ENCODE results near the gene CCDC85A.

Gene CCDC85A

DNA sequence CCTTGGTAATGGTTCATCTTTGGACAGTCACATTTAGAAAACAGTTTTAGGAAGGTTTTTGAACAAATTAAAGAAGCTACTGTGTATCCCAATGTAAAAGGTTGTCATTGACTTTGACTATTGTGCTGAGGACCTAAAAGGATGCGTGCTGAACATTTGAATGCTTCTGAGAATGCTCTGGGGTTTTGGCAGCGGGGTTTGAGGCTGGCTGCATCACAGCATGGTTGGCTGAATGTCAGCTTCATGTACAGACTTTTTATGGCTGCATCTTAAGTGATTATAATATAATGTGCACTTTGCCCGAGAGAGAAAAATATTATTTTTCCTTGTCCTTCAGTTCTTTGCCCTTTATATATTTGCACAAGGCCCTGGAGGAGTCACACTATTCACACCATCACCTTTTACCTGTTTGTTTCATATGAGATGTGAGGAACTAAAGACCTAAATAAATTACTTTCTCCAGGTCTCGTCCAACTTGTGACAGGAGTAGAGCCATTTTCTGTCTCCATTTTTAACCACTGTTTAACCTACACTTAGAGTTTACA, 125.9 kb downstream of the CCDC85A start:
- DNase-seq (ENCODE audit: low read depth): no peak

DNA sequence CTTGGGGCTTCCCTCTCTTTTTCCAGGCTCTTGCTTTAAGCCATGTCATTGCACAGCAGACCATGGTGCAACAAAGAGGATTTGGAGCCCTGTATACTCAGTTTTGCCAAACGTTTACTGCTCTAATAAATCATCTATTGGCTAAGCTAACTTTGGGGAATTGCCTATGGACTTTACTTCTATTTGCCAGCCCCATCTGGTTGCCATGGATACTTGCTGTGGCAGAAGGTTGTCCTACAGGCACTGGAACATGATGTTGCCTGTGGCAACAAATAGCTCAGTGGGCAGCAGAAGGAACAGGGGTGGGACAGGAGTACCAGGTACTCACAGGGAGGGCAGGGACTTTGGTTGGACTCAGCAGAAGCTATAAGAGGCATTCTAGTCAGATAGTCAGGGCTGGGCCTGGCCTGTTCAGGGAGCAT, 129.7 kb downstream of the CCDC85A start:
- no peak for DNase-seq (ENCODE audit: low read depth)

DNA sequence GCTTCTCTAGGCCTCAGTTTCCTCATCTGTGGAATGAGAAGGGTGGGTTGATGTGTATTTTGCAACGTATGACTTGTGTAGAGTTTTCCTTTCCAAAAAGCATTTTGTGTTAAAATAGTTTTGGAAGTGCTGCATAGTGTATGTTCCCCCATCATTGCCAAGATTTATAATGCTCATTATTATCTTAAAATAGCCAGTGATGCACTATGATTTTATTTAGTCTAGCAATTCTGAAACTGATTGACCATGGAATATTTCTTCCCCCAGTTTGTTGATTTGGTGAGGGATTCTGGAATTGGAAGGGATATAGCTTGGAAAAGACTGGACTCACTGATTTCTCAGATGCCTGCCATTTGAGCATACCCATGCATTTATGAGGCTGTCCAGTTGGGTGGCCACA, 130.6 kb downstream of the CCDC85A start:
- DNase-seq (ENCODE audit: low read depth): no peak

DNA sequence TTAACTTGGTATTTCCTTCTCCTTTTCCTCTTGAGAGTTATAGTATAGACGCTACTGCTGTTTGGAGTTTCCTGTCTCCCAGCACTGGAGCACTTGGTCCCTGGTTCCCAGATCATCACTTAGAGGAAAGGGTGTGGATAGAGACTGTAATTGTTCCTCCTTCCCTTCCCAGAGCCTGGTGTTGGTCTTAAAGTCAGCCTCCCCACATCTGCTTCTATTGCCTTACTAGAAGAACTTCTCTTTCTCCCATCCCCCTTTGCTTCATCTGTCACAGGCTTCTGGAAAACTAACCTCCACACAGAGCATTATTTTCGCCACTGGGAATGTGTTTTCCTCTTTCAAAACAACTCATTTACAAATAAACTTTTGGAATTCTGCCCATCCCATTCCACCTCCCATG, 131.0 kb downstream of the CCDC85A start:
- no peak for DNase-seq (ENCODE audit: low read depth)

DNA sequence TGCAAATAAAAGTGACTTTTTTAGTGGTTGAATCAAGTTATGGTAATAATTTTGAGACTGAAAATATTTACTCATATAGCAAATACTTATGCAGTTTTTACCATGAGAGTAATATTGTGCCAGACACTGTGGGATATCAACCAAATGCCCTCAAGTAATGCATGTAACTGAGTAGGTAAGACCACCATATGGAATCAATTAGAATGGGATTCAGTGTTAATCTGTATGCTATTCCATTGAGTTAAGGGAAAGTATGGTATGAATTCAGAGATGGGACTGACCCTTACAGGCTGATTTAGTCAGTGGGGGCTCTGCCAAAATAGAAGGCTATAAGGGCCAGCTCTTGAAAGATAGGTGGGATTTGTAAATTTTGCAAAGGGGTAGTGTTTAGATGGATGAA, 131.6 kb downstream of the CCDC85A start:
- no peak for DNase-seq (ENCODE audit: low read depth)

DNA sequence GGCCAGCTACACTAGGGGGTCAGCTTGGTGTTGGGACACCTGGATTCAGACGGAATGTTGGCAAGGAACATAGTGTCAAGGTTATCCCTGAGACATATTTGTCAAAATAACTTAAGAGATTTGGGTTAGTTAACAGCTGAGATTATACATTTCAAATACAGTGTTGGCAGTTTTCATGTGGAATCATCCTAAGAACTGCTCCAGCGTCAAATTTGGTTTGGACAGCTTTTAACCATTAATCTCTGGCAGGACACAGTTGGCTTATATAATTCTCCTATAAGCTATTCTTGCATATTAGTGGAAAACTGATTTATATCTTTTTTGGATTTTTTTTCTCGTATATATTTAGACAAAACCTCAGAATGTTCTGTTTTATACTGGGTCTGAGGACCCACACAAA, 132.2 kb downstream of the CCDC85A start:
- no peak for DNase-seq (ENCODE audit: low read depth)

DNA sequence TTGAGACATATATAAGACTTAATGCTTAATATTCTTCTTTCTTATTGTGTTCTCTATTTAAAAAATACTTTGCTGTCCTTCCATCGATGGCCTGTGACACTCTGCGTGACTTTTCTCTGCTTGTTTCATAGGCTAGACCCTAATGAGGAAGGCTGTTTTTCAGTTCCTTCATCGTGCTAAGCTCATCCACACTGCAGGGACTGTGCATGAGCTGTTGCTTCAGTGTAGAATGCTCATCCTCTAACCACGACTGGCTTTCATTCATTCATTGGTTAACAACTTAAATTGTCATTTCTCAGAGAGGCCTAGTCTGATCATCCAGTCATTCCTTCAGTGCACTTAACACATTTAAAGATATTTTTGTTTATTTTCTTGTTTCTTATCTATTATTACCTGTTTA, 134.4 kb downstream of the CCDC85A start:
- no peak for DNase-seq (ENCODE audit: low read depth)

DNA sequence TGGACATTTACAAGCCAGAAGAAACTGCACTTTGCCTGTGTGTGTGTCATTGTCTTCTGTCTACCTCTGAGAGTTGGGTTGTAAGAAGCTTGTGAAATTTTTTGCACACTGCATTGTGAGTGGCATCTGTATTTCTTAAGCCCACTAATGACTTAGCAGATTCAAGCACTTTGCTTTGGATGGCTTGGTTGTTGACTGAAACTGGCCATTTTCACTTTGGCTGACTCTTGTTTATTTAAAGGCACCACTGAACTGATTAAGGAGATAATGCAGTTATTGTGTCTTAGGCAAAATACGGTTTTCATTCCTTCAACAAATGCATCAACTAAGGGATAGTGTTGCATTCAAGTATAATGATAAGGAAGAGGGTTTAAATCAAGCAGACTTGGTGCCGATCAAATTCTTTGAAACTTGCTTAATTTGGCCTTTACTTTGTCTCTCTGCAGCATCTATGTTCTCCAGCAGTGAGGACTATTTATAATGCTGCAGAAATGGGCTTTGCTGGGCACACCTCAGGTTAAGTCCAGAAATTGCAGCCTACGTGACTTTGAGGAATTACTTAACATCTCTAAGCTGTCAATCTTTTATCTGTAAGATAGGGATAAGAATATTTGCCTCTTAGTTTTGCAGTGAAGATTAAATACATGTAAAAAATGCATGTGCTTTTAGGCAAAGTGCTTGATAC, 142.0 kb downstream of the CCDC85A start:
- no peak for DNase-seq (ENCODE audit: low read depth)

DNA sequence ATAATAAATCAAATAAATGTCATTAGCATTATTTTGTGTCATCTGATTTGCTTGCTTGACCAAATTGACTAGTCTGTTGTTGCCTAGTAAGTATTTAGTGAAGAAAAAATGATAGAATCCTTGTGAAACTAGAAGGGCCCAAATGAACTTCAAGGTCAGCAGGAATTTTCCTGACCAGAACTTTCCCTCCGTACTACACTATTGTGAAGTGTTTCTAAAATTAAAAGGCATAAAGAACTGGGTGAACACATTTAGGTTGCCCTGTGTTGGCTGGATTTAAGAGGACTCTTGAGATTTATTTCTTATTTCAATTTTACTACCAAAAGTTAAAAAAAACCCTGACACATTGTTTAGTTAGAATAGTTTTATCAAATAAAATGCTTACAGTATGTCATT, 142.6 kb downstream of the CCDC85A start:
- no peak for DNase-seq (ENCODE audit: low read depth)

DNA sequence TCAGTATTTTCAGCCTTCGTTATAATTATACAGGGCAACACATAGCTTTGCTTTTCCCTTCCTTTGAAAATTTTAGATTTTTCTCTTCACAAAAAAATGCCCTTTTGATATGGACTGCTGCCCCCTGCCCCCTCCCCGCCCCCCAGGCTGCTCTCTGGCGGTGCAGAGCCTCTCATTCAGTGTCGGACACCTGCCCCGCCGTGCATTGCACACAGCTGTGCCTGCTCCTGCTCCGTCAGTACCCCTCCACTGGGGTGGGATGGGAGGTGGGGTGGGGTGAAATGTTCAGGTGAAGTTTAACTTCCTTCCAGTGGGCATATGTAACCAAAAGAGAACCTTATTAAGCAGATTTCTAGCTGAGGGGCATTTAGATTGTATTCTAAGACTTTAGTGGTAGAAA, 148.0 kb downstream of the CCDC85A start:
- no peak for DNase-seq (ENCODE audit: low read depth)

DNA sequence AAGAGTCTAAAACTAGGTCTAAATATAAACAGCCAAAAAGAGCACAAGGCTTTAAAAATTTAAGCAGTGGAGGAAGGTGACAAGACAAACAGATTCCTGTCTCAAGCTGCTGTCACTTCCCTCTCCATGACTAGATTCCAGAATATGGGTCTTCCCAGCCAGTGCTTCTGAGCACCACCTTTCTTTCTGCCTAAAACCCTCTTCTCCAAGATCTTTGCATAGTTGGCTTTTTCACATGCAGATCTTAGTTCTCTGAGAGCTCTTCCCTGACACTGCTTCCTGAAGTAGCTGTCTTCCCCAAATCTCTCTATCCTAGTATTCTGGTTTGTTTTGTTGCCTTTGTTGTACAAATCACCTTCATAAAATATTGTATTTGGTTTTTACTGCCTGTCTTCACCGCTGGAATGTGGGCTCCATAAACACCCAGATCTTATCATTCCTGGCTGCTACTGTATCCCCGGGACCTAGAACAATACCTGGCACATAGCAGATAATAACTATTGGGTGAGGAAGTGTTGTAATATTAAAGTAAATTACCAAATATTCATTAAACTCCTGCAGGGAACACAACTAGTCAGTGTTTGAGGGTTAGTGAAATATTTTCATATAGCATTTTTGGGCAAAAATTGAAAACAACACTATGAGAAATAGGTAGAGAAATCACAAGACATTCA, 150.2 kb downstream of the CCDC85A start:
- DNase-seq (ENCODE audit: low read depth): no peak

DNA sequence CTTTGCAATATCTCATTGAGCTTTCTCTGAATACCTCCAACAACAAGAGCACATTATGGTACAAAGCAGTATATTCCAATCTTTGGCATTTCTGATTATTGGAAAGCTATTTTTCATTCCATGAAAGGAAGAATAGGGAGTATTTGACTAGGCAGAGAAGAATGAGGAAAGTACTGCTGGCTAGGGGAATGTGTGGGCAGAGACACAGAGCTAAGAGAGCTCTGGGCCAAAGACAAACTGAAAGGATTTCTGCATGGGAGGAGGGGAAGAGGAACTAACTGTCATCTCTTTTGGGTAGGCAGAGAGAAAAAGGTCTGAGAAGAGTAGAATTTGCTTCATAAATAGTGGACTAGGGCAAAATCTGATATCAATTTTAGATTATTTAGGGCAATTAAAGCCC, 150.8 kb downstream of the CCDC85A start:
- no peak for DNase-seq (ENCODE audit: low read depth)

DNA sequence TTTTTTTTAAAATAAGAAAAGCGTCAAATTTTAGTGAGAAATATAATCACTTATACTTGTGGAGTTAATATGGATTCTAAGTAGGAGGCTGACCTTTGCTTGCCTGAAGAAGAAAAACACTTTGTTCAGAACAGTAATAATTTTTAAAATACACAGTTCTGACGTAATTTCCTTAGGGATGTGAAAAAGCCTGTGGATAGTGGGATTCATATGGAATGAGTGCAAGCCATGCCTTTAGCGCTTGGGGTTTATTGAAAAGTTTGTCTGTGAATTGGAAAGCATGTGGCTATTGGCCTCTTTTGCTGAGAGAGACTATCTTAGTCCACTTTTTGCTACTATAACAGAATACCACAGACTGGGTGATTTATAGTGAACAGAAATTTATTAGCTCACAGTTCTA, 151.3 kb downstream of the CCDC85A start:
- no peak for DNase-seq (ENCODE audit: low read depth)

DNA sequence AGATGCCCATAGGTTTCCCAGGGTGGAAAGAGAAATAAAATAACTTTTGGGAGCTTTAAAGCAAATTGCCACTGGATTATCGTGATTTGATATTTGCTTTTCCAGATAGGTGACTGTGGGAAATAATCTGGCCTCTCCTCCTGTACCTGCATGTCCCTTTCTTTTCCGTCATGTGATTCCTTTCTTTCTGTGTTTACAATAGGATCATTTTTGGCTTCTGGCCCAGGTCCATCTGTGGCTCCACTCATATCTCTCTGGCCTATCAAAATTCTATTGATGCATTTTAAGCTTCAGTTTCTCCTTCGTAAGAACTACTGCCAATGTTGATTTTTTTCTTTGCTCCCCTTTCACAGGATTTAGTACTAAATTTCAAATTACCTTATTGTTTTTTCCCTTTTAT, 153.6 kb downstream of the CCDC85A start:
- no peak for DNase-seq (ENCODE audit: low read depth)

DNA sequence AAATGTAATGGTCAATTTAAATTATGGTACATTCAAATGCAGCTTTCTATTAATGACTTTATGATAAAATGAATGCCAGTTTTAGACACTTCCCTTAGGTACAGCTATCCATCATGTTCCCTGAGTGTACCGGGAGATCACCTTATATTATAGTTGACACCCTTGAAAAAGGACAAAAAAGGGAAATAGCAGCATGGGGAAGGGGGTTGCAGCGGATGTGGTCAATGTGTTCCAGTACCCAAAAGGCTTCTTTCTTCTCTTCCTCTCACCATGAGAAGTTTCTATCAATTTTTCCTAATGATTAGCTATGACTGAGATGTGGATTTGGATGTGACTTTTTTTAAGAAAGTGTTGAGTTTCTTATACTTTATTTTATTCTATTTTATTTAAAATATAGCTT, 154.4 kb downstream of the CCDC85A start:
- DNase-seq (ENCODE audit: low read depth): no peak

DNA sequence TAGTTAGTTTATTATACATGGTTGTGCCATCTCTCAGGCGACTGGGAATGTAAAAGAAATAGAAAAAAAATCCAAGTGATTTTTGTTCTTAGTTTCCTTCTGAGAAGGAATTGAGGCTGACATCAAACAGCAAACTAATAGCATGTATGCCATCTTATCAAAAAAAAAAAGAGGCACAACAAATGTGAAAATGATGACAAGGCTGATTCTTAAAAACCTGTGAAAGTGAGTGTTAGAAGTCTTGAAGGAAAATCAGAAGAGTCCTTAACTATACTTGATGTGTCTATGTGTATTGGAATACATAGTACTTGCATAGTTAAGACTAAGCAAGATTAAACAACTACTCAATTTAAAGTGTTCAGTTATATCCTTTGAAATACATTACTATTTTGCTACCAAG, 161.0 kb downstream of the CCDC85A start:
- DNase-seq (ENCODE audit: low read depth): no peak

DNA sequence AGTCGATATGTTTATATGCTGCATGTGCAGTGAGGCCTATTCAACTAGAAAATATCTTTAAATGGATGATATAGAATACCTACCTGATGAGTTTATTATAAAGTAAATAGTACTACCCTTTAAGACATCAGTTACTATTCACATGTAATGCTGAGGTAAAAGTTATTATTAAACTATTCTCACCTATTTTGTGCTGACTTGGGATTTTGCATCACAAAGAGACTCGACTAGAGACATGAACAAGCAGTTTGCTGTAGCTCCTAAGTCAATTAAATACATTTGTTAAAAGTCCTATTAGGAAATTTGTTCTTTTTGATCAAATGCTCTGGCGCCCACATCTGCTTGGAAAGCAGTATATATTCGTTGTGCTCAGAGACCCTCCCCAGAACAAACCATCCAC, 164.1 kb downstream of the CCDC85A start:
- no peak for DNase-seq (ENCODE audit: low read depth)

DNA sequence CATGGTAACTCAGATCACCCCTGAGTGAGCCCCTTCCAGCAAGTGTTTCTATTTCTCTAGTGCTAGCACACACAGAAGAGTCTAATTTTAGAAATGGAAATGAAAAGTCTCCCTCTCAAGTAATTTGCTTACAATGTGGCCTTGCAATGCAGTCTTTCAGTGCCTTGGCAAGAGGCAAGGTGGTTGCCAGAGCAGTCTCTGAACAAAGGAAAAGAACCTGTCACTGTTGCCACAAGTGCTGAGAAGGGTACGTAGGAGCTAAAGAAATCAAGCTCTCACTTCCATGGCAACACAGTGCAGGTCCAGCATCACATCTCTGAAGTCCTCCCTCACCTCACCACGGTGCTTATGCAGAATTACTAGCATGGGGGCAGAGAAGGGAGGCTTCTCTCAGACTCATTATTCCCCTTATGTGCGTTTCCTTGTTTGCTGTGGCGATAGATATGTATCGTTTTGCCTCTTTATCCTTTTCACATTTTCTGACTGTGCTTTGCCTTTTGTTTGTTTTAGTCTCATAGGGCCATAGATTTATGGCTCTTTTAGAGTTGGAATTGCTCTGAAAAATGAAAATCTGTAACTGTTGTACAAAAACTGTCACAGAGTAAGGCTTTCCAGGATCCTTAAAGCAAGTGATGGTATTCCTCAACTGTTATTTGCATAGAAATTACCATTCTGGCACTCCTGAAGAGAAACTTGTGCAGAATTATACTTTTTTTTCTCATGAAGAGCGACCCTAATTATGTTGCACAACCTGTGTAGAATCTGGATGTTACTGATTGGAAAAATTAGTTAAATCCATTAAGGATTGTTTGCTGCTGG, 164.8 kb downstream of the CCDC85A start:
- DNase-seq (ENCODE audit: low read depth): no peak

DNA sequence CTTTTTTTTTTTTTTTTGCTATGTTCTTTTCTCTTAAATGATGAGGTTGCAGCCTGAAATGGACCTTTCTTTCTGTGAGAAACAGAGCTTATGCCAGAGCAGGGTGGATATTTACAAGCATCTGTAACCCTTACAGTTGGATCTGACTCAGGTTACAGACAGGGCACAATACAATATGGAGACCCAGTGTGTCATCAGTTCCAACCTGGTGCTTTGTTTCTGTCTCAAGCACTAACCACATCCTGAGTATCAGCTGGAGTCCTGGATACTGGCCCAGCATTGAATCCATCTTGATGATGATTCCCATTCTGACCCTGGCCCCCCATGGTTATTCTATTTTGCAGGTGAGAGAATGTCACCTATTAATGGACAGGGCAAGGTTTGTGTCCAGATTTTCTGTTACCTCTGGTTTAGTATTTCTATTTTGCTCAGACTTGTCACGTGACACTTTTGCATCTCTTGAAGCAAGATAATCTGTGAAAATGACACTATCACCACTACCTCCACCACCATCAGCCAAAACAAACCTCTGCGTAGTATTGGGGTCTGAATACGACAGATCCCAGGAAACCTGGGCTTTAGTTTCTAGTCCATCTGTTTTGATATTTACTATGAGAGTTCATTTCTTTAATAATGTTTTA, 174.0 kb downstream of the CCDC85A start:
- DNase-seq (ENCODE audit: low read depth): no peak

DNA sequence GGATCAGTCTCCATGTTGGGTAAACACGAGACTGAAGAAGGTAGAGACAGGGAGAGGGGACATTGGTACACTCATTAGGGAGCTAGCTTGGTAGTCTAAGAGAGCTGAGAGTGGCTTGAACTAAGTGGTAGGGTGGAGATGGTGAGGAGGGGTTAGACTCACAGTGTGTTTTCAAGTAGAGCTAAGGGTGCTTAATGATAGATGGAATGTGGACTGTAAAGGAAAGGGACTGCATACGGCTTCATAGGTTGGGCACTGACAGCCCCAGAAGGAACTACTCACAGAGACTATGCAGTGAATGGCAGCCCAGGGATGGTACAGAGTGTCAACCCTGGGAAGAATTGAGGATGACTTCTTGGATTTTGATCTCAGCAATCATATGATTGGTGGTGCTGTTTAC, 178.1 kb downstream of the CCDC85A start:
- no peak for DNase-seq (ENCODE audit: low read depth)

DNA sequence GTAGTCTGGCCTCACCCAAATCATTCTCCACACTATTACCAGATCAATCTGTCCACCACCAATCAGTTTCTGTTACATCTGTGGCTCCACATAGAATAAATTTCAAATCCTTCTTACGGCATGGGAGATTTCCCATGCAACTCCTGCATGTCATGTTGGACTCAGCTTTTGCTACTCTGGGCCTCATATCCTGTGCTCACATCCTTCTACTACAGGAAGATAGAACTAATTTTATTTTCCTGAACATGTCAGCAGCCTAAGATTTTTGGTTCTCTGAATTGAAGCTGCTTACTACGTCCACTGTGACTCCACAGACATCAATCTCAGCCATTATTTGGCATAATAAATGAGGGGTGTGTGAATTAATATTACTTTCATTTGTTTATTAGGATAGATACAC, 181.1 kb downstream of the CCDC85A start:
- no peak for DNase-seq (ENCODE audit: low read depth)

DNA sequence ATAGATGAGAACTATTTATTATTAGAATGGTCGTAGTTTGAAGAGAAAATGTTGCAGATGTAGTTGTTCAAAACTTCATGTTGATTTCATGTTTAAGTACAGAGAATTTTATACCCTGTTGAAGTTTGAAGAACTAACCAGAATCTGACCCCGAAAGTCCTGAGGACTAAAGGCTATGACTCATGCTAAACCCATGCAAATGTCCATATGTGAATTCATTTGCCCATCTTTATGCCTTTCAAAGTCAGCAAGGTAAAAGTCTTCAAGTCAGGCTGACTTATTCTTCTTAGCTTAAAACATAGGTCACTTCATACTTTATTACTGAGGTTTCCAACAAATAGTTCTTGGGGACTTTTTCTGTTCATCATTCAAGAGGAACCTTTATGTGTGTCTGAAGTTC, 185.5 kb downstream of the CCDC85A start:
- no peak for DNase-seq (ENCODE audit: low read depth)

Data from stimulated activated CD8-positive, alpha-beta memory T cell treated with anti-CD3 and anti-CD28 coated beads, Interleukin-12 subunit alpha, Interleukin-12 subunit beta, amount 100 ng/mL, for 4 hours (primary cell).